Sigmoid colon (tissue), 4 donors: Measurements from ENCODE around the gene CEL.

Experiments
- CTCF ChIP-seq, 4 experiments: fragments of 450-650 bp in 3 of 4; fragments of 200-600 bp in 1 of 4; IDR thresholded peaks; one replicate each; pipeline ENCODE4 v1.5.1; 2016 to 2019; ENCODE audit warnings: antibody characterized with exemption in 4 of 4, mild to moderate bottlenecking in 3 of 4, moderate library complexity in 2 of 4
- EP300 ChIP-seq, 4 donors: sonication (generic); formaldehyde crosslinking; IDR thresholded peaks; one replicate each; pipeline ENCODE4 v1.6.1; 2017; ENCODE audit warnings: antibody characterized with exemption in 4 of 4
- POLR2A ChIP-seq, 2 donors: fragments of 450-650 bp; IDR thresholded peaks; one replicate each; pipeline ENCODE4 v1.6.1; 2016; ENCODE audit warnings: antibody characterized with exemption in 2 of 2, mild to moderate bottlenecking in 2 of 2, moderate library complexity in 2 of 2
- POLR2AphosphoS5 ChIP-seq, 4 donors: sonication (generic); formaldehyde crosslinking; IDR thresholded peaks; one replicate each; pipeline ENCODE4 v1.6.1; 2017; ENCODE audit warnings: antibody characterized with exemption in 4 of 4

- no peak for TF ChIP-seq CTCF (IDR thresholded peaks at IDR 0.05)
- no peak for TF ChIP-seq POLR2AphosphoS5 (IDR thresholded peaks at IDR 0.05)
- TF ChIP-seq POLR2A (IDR thresholded peaks at IDR 0.05) = no peak
- TF ChIP-seq EP300 (IDR thresholded peaks at IDR 0.05) = no peak
These were observed 3.7 kb upstream of the CEL start for GRCh38 chr9:133058071-133058470.
